ENCODE measurements around the gene ANXA8. TPM values are rescaled to one million over a fixed set of nuclear protein-coding genes. Genes with fewer than 3 reads are reported as not detected.
"Not testable (repeated sequence)": the region's sequence is repeated elsewhere in the genome, so short reads cannot be mapped to it uniquely, and the experiment has no call there.

The ANXA8 gene, protein sequence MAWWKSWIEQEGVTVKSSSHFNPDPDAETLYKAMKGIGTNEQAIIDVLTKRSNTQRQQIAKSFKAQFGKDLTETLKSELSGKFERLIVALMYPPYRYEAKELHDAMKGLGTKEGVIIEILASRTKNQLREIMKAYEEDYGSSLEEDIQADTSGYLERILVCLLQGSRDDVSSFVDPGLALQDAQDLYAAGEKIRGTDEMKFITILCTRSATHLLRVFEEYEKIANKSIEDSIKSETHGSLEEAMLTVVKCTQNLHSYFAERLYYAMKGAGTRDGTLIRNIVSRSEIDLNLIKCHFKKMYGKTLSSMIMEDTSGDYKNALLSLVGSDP
- 10 to 100 TPM in 1 of 2 donors, 1 to 10 TPM in 1; 8.2 to 13.9 TPM for total RNA-seq

DNA sequence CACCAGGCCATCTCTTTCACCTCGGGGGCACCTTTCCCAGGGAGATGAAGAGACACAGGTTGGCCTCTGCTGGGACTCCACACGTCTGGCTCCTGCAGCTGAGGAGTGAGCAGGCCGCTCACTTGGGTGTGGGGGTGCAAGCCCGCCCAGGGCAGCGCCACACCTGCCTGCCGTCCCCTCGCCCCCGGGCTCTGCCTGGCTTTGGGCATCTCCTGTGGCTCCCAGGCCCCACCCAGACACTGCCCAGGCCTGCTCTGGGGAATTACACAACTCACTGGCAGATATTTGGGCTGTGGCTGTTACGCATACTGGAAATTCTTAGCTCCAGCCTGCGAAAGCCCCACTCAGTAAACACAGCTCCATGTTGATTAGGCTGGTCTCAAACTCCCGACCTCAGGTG is at the start of gene ANXA8:
ANXA8 (minus strand) TSS at position 193 of the 400 bp plus-strand sequence; CDS start at position 11, 182 bp downstream.
- H3K9me3 ChIP-seq; H3K4me1 ChIP-seq (replicated peaks); H3K4me3 ChIP-seq; H3K27ac ChIP-seq; intact Hi-C loops (cut with DNase I); H3K36me3 ChIP-seq; DNase-seq (ENCODE audit: low spot score); H3K27me3 ChIP-seq (replicated peaks; ENCODE audit: insufficient read depth): not testable (repeated sequence)
- peak; percentile 80 for TF ChIP-seq POLR2A (IDR thresholded peaks at IDR 0.05)
- 44% methylated on average over 4 of the region's 11 CpGs for WGBS

DNA sequence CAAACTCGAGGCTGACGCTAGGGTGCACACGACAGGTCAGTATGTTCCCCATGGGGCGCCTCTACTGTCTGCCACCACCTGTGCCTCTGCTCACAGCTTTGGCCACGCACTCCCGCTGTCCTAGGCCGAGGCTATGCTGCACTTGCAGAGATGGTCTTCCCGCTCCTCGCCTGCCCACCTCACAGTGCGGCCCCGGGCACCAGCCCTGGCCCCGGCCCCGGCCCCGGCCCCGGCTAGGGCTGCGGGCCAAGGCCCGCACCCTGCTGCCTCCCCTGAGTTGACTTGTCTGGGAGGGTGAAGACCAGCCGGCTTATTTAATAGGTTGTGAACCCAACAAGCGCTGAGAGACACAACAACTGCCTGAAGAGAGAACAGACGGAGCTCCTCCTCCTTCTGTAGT is 39.6 kb upstream of the ANXA8 start, which contains the start of gene AGAP9:
AGAP9 (minus strand) TSS at position 164 of the 400 bp plus-strand sequence; CDS start at position 52, 112 bp downstream.
- H3K27me3 ChIP-seq (replicated peaks; ENCODE audit: insufficient read depth); H3K4me3 ChIP-seq; DNase-seq (ENCODE audit: low spot score); H3K4me1 ChIP-seq (replicated peaks); H3K36me3 ChIP-seq; H3K27ac ChIP-seq; intact Hi-C loops (cut with DNase I); H3K9me3 ChIP-seq: not testable (repeated sequence)
- WGBS = no CpG with 5 or more reads among the region's 20 CpGs

DNA sequence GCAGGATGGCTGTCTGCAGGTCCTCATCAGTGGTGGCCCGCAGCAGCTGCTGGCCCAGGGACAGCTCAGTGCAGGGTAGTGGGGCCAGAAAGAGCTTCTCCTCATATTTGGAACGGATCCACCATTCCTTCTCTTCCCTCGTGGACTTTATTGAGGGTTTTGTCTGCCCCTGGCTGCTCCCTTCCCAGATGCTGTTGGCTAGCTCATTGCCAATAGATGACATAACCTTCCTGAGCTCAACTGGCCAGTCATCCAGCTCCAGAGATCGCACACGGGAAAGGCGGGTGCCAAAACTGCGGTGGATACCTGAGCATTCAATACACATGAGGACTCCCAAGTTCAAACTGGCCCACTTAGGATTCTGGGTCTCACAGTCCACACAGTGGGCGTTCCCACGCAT is 18.4 kb upstream of the ANXA8 start:
- H3K27ac ChIP-seq; H3K27me3 ChIP-seq (replicated peaks; ENCODE audit: insufficient read depth); H3K4me3 ChIP-seq; H3K9me3 ChIP-seq; intact Hi-C loops (cut with DNase I); H3K36me3 ChIP-seq; H3K4me1 ChIP-seq (replicated peaks); DNase-seq (ENCODE audit: low spot score): not testable (repeated sequence)
- 89% methylated on average over 5 of the region's 9 CpGs for WGBS

DNA sequence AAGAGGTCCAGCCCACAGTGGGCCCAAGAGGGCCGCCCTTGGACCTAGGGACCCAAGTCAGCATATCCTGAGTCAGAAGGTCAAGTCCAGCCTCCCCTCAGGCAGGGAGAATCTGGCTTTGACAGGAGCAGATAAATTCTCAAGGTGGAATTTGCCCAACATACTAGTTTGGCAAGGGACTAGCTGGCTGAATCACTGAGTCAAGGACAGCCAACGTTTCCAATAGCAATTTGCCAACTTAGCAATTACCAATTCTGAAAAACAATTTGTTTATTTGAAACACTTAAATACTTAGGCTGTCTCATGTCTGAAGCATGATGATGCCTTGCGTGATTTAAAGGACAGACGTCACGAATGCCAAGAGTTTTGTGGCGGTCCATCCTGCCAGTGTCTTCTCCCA is 10.3 kb upstream of the ANXA8 start:
- DNase-seq (ENCODE audit: low spot score); H3K27me3 ChIP-seq (replicated peaks; ENCODE audit: insufficient read depth); intact Hi-C loops (cut with DNase I); H3K36me3 ChIP-seq; H3K4me3 ChIP-seq; H3K27ac ChIP-seq; H3K9me3 ChIP-seq; H3K4me1 ChIP-seq (replicated peaks): not testable (repeated sequence)
- no CpG with 5 or more reads among the region's 6 CpGs for WGBS

DNA sequence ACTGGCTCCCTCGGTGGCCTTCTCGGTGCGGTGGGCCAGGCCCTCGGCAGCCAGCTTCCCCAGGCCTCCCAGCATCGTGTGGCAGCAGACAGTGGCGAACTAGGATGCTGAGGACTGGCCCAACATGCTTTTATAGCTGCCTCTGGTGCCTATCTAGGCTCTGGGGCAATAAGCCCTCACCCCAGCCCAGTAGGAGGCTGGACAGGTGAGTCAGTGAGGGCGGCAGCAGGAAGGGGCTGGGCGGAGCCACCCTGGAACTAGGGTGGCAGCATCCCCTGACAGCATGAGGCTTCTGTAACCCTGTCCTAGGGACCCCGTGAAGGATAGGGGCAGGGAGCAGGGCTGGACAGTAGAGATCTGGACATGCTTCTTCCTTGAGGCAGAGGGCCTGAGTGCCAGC is 7.7 kb upstream of the ANXA8 start, which contains the start of gene FAM25G:
FAM25G (minus strand) TSS at position 101 of the 400 bp plus-strand sequence; CDS start at position 75, 26 bp downstream.
- H3K4me3 ChIP-seq; DNase-seq (ENCODE audit: low spot score); H3K9me3 ChIP-seq; H3K4me1 ChIP-seq (replicated peaks); intact Hi-C loops (cut with DNase I); H3K36me3 ChIP-seq; H3K27me3 ChIP-seq (replicated peaks; ENCODE audit: insufficient read depth); H3K27ac ChIP-seq: not testable (repeated sequence)
- no CpG with 5 or more reads among the region's 9 CpGs for WGBS

DNA sequence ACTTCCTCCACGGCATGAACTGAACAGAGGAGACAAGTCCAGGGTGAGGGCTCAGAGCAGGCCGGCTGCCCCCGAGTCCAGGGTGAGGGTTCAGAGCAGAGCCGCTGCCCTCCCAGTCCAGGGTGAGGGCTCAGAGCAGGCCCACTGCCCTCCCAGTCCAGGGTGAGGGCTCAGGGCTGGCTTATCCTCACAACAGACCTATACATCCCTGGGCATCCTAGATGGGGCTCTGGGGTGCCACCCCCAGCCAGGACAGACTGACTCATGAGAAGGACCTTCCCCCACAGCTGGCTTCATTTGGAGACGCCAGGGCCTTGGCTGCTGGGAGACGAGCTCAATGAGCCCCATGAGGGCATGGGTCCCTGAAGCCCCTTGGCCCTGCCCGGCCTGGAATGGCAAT is 5.7 kb upstream of the ANXA8 start:
- H3K4me1 ChIP-seq (replicated peaks); H3K27ac ChIP-seq; intact Hi-C loops (cut with DNase I); H3K9me3 ChIP-seq; DNase-seq (ENCODE audit: low spot score); H3K27me3 ChIP-seq (replicated peaks; ENCODE audit: insufficient read depth); H3K4me3 ChIP-seq; H3K36me3 ChIP-seq: not testable (repeated sequence)
- no CpG with 5 or more reads among the region's 7 CpGs for WGBS

DNA sequence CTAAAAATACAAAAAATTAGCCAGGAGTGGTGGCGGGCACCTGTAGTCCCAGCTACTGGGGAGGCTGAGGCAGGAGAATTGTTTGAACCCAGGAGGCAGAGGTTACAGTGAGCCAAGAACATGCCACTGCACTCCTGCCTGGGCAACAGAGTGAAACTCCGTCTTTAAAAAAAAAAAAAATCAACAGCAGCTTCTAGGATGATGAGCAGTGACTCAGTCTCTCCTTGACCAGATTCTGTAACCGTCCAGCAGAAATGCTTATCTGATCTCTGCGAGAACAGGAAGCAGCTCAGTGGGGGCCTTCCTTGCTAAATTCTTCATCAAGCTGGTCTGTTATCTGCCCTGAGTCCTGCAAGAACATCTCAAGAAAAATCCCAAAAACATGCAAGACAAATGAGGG is 2.0 kb upstream of the ANXA8 start:
- H3K9me3 ChIP-seq; H3K36me3 ChIP-seq; H3K4me1 ChIP-seq (replicated peaks); H3K27me3 ChIP-seq (replicated peaks; ENCODE audit: insufficient read depth); intact Hi-C loops (cut with DNase I); H3K27ac ChIP-seq; DNase-seq (ENCODE audit: low spot score); H3K4me3 ChIP-seq: not testable (repeated sequence)
- 64% methylated on average over 2 of the region's 4 CpGs for WGBS

DNA sequence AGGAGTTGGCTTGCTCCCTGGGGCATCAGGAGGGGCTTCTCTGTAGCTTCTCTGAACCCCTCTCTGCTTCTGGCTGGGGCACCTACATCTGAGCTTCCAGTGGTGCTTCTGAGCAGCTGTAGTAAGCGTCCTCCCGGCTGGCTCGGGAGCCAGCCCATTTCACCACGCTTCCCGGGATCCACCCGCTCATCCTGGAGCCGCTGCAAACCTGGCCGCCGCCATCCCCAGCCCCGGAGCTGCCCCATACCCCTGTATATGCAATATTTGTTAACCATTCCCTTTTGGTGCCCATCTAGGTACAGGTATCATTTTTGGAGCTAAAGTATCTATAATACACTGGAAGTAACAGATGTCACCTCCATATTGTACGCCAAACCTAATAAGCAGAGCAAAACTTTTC is 871 bp upstream of the ANXA8 start:
- H3K27me3 ChIP-seq (replicated peaks; ENCODE audit: insufficient read depth); DNase-seq (ENCODE audit: low spot score); H3K4me1 ChIP-seq (replicated peaks); H3K4me3 ChIP-seq; intact Hi-C loops (cut with DNase I); H3K27ac ChIP-seq; H3K36me3 ChIP-seq; H3K9me3 ChIP-seq: not testable (repeated sequence)
- WGBS = 93% methylated on average over 11 of the region's 11 CpGs

DNA sequence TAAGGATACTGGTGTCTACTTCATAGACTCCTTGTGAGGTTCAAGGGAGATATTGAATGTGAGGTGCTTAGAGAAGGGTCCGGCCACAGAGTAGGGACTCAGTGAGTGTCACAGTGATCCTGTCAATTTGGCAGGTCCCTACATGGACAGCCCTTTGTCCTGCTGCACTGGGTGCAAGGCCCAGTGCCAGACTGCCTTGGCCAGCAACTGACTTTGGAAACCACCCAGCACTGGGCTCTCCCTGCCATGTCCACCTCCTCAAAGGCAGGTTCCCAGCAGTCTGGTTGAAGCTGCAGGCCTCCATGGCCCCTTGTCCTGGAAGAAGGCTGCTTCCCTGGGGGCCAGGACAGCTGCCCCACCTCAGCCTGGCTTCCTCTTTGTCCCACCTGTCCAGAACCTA is 1.5 kb downstream of the ANXA8 start:
- intact Hi-C loops (cut with DNase I); H3K9me3 ChIP-seq; H3K36me3 ChIP-seq; H3K27me3 ChIP-seq (replicated peaks; ENCODE audit: insufficient read depth); H3K4me3 ChIP-seq; H3K27ac ChIP-seq; H3K4me1 ChIP-seq (replicated peaks); DNase-seq (ENCODE audit: low spot score): not testable (repeated sequence)
- no CpG with 5 or more reads among the region's 1 CpG for WGBS

DNA sequence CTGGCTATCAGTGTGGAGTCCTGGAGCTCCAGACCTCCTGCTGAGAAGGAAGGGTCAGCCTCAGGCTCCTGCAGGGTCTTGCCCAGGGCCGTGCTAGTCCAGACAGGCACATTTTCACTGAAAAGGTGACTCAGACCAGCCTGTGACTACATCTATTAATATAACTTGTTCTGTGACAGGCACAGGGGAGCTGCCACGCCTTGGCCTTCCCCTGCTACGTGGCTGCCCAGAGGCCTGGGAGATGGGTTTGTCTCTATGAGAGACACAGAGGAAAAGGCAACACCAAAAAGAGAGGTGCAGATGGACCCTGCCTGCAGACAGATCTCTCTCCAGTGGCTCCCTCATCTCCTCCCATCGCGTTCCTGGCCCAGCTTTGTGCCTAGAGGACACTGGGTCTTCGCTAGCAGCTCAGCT is 2.1 kb downstream of the ANXA8 start:
- DNase-seq (ENCODE audit: low spot score); H3K36me3 ChIP-seq; H3K4me1 ChIP-seq (replicated peaks); H3K27ac ChIP-seq; H3K9me3 ChIP-seq; H3K4me3 ChIP-seq; intact Hi-C loops (cut with DNase I); H3K27me3 ChIP-seq (replicated peaks; ENCODE audit: insufficient read depth): not testable (repeated sequence)
- no CpG with 5 or more reads among the region's 6 CpGs for WGBS

DNA sequence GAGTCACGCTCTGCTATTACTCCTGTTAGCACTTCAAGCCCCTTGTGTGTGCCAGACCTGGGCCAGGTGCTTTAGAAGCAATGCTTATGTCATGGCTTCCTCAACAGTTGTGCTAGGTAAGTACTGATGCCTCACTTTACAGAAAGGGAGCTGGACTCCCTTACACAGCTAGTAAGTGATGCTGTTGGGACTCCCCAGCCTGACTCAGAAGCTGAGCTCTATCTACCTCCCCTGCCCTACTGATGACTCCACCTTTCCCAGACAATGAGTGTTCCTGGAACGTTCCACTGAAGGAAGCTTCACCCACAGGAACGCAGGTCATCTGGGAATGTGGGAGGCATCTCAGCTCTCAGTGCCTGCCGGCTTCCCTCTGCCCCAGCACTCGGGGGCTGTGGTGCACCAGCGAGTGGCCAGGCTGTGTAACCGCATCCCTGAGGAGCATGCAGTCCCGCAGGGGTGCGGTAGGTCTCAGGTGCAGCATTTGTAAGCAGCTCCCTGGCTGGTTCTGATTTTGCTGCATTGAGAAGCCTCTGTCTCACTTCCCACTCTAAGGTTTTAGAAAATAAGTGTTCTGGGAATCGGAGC is 2.6 kb downstream of the ANXA8 start:
- H3K36me3 ChIP-seq; H3K4me3 ChIP-seq; H3K4me1 ChIP-seq (replicated peaks); DNase-seq (ENCODE audit: low spot score); H3K9me3 ChIP-seq; H3K27me3 ChIP-seq (replicated peaks; ENCODE audit: insufficient read depth); intact Hi-C loops (cut with DNase I); H3K27ac ChIP-seq: not testable (repeated sequence)
- no CpG with 5 or more reads among the region's 10 CpGs for WGBS

DNA sequence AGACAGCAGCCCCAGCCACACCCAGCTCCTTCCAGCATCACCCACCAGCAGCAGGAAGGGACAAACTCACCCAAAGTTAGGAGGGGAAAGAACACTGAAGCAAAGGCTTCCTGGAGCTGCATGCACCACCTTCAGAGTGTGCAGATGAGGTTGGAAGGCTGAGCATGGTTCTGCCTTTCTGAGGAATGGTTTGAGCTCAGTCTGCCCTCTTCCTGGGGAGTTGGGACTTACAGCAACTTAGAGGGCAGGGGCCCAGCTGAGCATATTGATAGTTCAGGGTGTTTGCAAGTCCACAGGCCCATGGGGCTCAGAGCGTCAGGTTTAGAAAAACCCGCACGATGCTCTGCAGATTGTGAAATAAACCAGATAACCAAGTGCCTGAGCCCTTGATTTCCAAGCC is 3.8 kb downstream of the ANXA8 start:
- H3K9me3 ChIP-seq; H3K27ac ChIP-seq; H3K36me3 ChIP-seq; intact Hi-C loops (cut with DNase I); H3K4me1 ChIP-seq (replicated peaks); H3K27me3 ChIP-seq (replicated peaks; ENCODE audit: insufficient read depth); DNase-seq (ENCODE audit: low spot score); H3K4me3 ChIP-seq: not testable (repeated sequence)
- no CpG with 5 or more reads among the region's 3 CpGs for WGBS

DNA sequence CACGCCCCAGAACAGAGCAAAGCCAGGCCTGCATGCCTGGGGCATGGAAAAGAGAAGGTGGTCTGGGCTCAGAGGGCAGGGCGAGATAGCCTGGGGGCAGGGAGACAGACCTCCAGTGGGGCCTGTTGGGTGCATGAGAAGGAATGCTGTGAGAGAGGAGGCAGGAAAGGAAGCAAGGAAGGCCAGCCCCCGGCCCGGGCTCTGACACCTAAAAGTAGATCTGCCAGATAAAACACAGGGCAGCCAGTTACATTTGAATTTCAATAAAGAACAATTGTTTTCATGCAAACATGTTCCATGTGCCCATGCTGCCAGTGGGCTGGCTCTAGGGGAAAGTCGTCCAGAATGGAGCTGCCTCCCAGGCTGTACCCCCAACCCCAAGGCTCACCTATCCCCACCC is 5.8 kb downstream of the ANXA8 start:
- 44% methylated on average over 3 of the region's 5 CpGs for WGBS
- intact Hi-C loops (cut with DNase I); H3K27me3 ChIP-seq (replicated peaks; ENCODE audit: insufficient read depth); H3K4me3 ChIP-seq; H3K9me3 ChIP-seq; H3K4me1 ChIP-seq (replicated peaks); DNase-seq (ENCODE audit: low spot score); H3K36me3 ChIP-seq; H3K27ac ChIP-seq: not testable (repeated sequence)
